Measurements from ENCODE around the gene SPON1.

DNA sequence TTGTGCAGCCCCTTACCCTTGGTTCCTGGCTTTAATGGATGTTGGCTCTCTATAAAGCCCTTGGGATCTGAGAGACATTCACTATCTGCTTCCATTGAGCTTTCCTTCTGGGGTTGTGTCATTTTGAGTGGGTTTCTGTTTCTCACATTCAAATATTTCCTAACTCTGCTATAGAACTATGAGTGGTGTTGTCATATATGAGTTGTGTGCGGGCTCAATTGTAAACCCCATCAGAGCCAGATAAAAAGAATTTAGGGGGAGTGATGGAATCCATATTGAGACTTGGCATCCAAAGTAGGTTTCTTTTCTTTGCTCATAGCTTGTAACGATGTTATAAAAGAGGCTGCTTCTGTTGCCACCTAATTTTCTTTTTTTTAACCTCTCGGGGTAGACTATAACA lies 41.8 kb upstream of the SPON1 start:
- TF ChIP-seq POLR2A (IDR thresholded peaks at IDR 0.05) (no peak), POLR2AphosphoS5 (IDR thresholded peaks at IDR 0.05) (no peak), EP300 (IDR thresholded peaks at IDR 0.05) (no peak)
- TF ChIP-seq, protein P1, sequence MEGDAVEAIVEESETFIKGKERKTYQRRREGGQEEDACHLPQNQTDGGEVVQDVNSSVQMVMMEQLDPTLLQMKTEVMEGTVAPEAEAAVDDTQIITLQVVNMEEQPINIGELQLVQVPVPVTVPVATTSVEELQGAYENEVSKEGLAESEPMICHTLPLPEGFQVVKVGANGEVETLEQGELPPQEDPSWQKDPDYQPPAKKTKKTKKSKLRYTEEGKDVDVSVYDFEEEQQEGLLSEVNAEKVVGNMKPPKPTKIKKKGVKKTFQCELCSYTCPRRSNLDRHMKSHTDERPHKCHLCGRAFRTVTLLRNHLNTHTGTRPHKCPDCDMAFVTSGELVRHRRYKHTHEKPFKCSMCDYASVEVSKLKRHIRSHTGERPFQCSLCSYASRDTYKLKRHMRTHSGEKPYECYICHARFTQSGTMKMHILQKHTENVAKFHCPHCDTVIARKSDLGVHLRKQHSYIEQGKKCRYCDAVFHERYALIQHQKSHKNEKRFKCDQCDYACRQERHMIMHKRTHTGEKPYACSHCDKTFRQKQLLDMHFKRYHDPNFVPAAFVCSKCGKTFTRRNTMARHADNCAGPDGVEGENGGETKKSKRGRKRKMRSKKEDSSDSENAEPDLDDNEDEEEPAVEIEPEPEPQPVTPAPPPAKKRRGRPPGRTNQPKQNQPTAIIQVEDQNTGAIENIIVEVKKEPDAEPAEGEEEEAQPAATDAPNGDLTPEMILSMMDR (IDR thresholded peaks at IDR 0.05): no peak
